Caki2 (cell line): ENCODE results near the gene UBXN6. TPM values are rescaled to one million over a fixed set of nuclear protein-coding genes. Genes with fewer than 3 reads are reported as not detected.

Experiments used
- DNase-seq: peaks from one replicate; pipeline ENCODE4 v3.0.0-alpha.2; 2015; ENCODE audit warnings: low read depth
- in situ Hi-C: cut with HindIII; loops from 2 replicates; pipeline ENCODE4 v1.10.0; 2016; ENCODE audit warnings: low sequenced_read_pairs, low pct_unique_long_range_greater_than_20kb, mixed read lengths
- total RNA-seq: library from RNA; depleted of rRNA; stranded (reverse); fragments of >200 nt; shearing (Covaris generic); gene quantifications from 2 replicates; pipeline ENCODE4 v1.2.3, GENCODE V29; 2014; ENCODE audit warnings: low replicate concordance

Gene UBXN6
- total RNA-seq, 1 experiment from 2014 or later = 185 TPM

DNA sequence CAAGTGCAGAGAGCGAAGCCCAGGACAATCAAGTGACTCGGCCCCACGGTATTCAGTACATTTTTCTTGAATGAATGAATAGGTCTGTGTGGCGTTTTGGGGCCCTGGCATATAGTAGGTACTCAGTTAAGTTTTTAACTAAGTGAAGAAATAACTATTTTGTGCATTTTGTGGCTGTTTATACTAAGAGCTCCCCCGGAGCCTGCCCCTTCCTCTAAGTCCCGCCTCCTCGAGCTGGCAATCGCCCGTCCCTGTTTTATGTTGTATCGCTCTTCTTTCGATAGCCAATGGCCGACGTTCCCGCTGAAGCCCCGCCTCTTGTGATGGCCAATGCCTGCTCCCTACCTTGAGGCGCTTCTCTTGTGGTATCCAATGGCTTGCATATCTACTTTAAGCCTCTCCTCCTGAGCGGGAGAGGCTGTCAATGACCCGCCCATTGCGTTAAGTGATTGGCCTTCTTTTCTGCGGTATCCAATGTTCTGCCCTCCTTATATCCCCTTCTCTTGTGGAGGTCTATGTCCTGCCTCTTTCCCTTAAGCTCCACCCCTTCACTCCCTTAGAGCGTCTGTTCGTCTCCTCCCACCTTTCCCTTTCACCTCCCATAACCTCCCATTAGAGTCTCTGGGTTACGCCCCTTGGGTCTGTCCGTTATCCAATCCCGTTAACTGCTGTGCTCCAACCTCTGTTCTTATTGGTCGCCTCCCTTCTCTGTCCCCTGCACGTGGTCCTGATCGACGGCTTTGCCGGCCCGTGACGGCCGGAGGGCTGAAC, 14.0 kb upstream of the UBXN6 start:
- in situ Hi-C loops = no loop called here

DNA sequence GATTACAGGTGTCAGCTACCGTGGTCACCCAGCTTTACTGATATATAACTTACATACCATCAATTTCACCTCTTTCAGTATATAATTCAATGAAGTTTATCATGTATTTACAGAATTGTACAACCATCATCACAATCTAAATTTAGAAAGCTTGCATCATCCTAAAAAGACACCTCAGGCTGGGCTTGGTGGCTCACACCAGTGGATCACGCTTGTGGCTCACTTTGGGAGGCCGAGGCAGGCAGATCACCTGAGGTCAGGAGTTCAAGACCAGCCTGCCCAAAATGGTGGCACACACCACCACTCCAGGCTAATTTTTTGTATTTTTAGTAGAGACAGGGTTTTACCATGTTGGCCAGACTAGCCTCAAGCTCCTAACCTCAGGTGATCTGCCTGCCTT, 10.2 kb upstream of the UBXN6 start:
- DNase-seq = no peak
- in situ Hi-C loops = no loop called here

More for the DNA sequence above, 14.0 kb upstream of the UBXN6 start:
- DNase-seq = peak; percentile 100

DNA sequence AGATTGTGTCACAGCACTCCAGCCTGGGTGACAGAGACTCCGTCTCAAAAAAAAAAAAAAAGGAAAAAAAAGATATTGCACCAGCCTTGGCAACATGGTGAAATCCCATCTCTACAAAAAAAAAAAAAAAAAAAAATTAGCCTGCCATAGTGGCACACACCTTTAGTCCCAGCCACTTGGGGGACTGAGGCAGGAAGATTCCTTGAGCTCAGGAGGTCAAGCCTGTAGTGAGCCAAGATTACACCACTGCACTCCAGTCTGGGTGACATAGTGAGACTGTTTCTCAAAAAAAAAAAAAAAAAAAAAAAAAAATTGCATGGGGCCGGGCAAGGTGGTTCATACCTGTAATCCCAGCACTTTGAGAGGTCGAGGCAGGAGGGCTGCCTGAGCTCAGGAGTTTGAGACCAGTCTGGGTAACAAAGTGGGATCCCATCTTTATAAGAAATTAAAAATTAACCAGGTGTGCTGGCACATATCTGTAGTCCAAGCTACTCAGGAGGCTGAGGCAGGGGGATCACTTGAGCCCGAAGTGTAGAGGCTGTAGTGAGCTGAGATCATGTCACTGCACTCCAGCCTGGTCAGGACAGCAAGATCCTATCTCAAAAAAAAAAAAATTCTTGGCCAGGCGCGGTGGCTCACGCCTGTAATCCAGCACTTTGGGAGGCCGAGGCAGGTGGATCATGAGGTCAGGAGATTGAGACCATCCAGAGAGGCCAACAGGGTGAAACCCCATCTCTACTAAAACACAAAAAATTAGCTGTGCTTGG, 7.4 kb upstream of the UBXN6 start:
- in situ Hi-C loops = no loop called here
- no peak for DNase-seq

DNA sequence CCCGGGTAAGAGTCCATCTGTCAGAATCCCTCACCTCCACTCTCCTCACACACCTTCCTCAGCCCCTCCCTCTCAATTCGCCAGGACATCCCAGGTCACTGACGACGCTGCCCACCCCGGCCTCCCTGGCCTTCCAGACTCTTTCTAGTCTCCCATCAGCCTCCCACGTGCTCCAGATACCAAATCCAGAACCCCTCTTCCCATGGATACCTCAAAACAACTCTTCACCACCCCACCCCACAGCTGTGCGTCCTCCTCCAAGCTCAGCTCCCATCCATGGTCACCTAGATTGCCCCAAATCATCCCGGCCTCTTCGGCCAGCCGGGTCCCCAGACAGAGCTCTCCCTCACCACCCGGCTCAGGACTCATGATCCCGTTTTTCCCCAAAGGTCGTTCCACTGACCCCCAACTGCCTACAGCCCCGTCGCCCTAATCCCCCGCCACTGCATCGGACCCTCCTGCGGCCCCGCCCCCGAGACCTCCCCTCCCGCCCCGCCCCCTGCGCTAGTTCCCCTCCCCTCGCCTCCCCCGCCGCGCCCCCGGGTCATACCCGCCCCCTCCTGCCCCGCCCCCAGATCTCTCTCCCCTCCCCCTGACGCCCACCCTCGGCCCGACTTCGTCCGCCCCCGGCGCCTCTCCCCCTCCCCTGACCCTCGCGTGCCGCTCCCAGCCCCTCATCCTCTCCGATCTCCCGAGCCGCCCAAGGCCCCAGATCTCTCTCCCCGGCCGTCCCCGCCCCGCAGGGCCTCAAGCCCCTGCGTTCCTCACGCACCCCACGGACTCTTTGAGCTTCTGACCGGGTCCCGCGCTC, 546 bp downstream of the UBXN6 start:
- no peak for DNase-seq
- in situ Hi-C loops = no loop called here

DNA sequence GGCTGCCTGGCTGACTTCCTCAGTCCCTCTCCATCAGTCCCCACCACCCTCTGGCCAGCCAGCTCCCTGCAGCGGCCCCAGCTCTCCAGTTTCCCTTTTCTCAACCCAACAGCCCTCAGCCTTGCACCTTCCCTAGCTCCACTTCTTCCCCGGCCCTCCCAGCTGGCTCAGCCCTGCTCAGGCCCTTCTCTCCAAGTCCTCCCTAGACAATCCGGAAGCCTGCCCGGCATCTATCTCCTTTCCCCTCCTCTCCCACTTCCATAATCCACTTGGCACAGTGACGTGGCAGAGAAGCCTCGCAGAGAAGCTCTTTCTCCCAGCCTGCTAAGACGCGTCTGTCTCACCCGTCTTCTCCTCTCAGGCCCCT, 1.1 kb downstream of the UBXN6 start:
- peak; percentile 66 for DNase-seq
- in situ Hi-C loops = no loop called here

DNA sequence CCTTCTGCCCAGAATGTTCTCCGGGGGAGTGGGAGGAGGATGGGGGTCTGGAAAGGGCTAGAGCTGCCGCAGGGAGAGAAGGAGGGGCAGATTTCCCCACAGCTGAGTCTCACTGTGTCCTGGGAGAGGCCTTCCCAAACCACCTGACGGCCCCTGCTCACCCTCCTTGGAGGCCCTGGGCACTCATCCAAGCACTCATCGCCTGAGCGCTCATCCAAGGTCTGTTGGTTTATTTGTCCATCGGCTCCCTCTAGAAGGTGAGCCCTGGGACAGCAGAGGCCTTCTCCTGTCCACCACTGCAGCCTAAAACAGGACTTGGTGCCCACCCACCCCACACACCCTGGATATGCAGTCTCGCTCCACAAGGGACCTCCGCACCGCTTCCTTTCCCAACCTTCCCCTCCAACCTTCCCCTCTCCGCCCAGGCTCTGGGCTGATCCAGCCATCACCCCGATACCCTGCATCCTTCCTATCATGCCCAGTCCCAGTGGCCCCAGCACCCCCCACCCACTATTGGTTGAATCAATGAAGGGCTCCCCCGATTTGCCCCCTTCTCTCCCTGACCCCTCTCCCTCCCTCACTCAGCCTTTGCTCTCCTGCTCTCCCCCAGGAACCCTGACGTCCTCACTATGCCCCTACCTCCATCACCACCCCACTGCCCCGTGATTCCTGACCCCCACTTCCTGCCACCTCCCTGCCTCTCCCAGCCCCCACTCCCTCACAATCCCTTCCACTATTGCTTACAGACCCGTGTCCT, 1.7 kb downstream of the UBXN6 start:
- in situ Hi-C loops = no loop called here
- DNase-seq = peak; percentile 78

DNA sequence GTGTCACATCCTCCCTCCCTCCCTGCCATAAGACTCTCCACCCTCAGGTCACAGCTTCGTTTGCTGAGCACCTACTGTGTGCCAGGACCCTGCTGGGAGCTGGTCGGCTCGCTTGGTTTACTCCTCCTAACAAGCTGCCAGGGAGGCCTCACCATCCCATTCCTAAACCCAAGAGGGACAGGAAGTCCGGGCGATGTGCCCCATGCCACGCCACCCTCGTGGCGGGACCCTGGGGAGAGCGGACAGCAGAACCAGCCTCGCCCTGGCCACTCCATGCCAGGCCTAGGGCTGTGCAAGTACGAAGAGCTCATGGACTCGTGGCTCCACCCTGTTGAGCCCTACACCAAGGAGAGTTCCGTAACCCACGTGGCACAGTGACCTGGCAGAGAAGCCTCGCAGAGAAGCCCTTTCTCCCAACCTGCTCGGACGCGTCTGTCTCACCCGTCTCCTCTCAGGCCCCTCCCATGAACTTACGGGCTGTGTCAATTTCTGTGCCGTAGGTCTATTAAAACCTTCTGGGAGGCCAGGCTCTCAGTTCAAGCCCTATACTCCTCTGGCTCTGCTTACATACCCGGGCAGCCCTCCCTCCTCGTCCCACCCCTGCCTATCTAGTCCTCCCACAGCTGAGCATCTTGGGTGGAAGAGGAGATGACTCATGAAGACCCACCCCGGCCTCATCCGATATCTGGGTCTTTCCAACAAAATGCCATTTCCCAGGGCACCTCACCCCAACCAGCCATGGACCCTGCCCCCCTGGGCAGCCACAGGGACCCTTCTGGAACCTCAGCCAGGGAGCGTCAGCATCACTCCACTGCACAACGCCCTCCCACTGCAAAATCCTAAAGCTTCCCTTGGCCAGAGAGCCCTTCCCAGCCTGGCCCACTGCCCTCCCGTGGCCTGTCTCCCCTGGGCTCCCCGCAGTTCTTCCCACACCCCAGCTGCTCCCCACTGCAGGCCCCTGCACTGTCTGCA, 2.6 kb downstream of the UBXN6 start:
- DNase-seq = peak; percentile 71
- in situ Hi-C loops = no loop called here

DNA sequence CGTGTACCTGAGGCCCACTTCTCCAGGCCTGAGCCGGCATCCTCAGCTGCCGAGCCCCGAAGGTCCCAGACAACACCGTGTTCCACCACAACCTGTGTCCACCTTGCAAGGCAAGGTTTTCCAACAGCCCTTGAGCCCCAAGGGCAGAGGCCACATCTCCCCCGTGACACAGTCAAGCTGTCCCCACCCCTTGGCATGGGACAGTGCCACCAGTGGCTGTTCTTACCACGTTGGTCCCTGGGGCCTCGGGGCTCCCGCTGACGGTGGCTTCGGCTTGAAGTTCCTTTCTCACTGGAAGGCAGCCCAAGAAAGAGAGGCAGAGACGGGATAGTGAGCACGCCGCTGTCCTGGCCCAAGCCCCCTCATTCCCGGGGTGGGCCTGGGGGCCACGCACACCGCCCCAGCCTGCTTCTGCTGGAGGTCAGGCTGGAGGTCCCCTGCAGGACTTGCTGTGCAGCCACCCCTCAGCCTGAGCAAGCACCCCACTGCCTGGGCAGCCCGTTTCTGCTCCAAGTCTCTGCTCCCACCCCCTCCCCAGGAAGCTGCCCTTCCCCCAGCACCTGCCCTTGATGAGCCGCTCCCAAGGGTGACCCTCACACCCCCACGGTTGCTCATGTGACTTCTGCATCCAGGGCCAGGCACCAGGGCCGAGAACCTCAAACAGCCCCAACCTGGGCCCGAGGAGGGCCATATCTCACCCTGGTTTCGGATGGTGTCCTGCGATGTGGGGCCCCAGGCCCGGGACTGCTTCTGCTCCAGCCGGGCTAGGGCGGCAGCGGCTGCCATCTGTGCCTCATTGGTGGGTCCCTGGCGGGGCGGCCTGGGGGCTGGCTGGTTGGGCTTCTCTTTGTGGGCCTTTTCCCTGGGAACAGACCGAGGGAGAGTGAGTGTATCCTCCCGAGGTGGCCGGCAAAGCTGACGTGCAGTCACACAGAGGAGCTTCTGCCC, 4.1 kb downstream of the UBXN6 start:
- in situ Hi-C loops = no loop called here
- DNase-seq = no peak

DNA sequence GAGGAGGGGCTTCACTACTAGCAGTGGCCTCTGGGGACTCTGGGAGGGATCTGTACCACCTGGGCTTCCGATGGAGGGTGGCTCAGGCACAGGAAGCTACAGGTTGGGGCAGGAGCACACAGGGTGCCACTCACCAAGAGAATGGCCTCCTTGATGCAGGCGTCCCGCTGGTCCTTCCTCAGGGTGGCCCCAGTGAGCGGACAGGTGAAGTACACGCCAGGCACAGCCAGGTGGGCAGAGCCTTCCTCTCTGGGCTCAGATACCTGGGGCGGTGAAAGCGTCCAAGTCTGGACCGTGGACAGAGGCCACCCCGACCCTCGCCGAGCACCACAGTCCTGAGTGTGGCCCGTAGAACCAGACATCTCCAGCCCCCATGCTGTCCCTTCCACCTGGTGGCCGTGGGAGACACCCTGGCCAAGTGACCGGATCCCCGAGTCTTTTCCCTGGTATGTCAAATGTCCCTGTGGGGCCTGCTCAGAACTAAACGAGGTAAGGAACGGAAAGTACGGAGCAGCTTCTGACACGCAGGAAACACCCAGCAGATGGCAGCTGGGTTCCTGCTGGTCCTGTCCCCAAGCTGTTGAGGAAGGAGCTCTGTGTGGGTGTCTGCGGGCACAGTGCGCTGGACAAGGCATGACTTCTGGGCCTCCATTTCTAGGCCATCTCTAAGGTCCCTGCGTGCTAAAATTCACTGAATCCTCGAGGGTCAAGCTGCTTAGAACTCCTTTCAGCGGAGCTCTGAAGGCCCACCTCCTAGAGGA, 5.2 kb downstream of the UBXN6 start:
- in situ Hi-C loops = no loop called here
- no peak for DNase-seq

DNA sequence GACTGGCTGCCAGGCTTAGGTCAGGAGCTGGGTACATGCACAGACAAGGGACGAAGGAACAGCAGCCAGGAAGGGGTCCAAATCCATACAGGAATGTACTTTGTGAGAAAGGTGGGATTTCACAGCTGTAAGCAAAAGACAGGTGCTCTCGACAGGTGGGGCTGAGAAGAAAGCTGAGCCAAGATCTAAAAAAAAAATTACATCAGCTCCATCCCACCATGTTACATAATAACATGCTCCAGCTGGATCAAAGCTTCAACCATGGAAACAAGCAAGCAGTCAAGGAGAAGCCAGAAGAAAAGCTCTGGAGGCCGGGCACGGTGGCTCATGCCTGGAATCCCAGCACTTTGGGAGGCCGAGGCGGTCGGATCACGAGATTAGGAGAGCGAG, 8.0 kb downstream of the UBXN6 start:
- in situ Hi-C loops = no loop called here
- no peak for DNase-seq

DNA sequence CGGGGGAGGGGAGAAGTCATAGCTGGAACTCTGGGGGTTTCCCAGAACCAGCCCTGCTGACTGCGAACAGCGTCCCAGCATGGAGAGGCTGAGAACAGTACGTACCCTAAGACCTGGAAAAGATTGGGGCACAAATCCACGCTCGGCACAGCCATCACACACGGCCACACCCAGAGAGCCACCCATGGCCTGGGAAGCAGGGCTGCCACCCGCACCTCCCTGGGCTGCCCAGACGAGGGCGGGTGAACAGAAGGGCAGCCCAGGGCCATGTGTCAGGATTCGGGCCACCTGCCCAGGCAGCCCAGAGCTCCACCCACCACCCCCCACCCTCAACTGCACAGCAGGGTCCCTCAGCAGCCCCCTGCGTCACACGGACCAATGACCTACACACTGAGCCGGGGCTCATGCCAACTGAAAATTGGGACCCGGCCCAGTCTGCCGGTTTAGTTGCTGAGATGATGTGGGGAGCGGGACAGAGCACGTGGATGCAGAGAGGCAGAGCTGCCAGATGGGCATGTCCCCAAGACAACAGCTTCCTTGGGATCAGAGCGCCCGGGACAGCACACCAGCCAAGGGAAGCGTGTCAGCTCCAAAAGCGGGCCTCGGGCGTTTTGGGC, 8.5 kb downstream of the UBXN6 start:
- DNase-seq = no peak
- in situ Hi-C loops = no loop called here

DNA sequence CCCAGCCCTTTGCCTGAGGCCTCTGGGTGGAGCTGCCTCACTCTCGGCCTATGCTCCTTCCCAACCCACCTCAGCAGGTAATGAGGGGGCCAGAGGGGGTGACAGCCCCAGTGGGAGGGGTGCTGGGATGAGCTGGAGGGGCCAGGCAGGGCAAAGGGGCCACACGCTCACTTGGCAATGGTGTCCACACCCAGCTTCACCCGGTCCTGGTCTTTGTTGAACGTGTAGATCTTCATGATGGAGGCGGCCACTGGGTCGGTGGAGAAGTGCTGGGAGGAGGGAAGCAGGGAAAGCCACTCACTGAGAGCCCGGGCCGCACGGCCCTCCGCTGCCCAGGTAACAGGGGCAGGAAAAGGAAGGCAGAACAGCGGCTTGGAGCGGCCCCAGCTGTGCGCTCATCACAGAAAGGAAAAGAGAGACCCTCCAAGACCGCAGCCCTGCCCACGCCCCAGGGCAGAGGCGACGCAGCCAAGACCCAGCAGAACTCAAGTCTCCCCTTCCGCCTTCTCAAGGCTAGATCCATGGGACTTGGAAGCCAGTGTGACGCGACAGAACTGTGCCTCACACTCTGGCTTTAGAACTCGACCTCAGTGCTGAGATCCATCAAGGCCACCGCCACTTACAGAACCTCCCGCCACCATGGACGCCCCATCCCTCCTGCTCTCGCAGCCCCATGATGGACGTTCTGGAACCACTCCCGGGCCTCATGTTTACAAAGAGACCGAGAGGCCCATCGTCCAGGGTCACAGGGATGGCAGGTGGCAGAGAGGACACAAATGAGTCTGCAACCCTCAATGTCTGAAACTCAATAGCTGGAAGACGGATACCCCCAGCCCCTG, 9.2 kb downstream of the UBXN6 start:
- no peak for DNase-seq
- in situ Hi-C loops = no loop called here

DNA sequence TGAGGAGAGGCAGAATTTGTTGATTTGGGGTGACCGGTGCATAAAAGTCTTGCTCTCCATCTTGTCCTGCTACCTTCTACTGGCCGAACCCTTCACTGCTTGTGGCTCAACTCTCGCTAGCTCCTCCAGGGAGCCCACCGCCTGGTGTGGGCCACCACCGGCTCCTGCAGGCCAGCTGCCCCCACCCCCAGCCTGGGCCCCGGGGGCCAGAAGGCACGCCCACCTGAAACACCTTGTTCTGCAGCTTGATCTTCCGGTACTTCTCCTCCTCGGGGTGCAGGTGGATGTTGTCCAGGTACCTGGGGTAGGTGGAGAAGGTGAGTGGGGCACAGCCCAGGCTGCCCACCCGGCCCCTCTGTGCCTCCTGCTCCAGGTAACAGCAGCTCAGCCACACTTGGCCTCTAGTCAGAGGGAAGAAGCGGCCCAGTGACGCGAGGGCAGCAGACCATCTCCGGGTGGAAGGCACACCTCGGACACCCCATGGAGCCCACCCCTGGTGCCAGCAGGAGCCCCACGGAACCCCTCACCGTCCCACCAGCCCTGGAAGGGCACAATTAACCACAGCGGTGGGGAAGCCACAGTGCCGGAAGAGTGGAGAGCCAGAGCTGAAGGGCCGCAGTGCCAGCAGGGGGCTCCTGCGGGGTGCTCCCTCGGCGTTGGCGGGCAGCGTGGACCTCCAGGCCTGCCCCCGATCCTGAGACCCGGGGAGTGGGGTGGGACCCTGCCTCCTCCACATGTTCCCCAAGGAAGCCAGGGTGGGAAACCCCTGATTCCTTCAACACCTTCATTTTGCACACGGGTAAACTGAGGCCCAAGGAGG, 10.1 kb downstream of the UBXN6 start:
- in situ Hi-C loops = no loop called here

DNA sequence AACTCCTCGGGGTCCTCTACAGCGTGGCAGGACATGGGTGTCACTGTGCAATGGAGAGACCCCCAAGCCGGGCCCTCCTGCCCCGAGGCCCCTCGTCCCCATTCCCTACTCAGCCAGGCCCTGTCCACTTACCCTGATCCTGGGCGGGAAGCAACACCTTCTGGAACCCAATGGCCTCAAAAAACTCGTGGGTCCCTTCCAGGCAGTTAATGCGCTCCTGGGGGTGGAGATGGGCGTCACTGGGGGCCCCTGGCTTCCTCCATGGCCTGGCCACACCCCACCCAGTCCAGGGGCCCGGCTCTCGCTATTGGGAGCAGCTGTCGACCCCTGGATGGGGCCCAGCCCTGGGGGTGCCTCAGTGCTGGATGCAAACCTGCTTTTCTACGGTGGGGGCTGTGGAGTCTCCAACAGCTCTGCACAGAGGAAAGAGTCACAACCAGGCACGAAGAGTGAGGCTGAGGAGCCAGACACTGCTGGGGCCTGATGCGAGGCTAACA, 10.8 kb downstream of the UBXN6 start:
- DNase-seq = no peak
- in situ Hi-C loops = no loop called here

More for the DNA sequence above, 10.1 kb downstream of the UBXN6 start:
- no peak for DNase-seq
